Measurements from ENCODE around the gene PLEKHA3. TPM values are rescaled to one million over a fixed set of nuclear protein-coding genes. Genes with fewer than 3 reads are reported as not detected.

PLEKHA3 gene
- total and polyA plus RNA-seq, 12 donors: 2.5 to 53.2 (median 39.7) TPM

DNA sequence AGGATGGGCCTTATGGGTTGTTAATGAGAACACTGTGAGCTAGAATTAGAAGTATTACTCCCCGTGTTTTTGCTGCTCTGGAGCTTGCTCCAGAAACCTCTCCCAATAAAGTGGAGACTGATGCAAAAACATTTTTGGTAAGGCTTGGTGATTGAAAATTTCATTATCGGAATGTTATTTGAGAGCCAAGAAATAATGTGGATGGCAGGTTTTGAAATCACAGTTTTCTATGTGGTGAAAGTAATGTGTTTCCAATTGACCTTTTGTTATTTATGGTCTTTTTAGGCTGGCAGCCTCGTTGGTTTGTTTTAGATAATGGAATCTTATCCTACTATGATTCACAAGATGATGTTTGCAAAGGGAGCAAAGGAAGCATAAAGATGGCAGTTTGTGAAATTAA lies 5.1 kb downstream of the PLEKHA3 start:
- Histone ChIP-seq H3K27ac (peak overlapping the region in 3 of 10 donors; percentile 32 to 34 (median 32)), H3K27me3 (no peaks in the 10 kb centered on the region), H3K9me3 (no peaks in the 10 kb centered on the region), H3K4me3 (no peak overlapping the region), H3K4me1 (peaks cover 3 to 47% (median 41%) of the 10 kb centered on the region in 9 donors), H3K36me3 (peaks cover 0 to 47% (median 7%) of the 10 kb centered on the region in 9 donors)
- intact Hi-C loops (cut with DNase I): no loop called here
- TF ChIP-seq, protein P1, sequence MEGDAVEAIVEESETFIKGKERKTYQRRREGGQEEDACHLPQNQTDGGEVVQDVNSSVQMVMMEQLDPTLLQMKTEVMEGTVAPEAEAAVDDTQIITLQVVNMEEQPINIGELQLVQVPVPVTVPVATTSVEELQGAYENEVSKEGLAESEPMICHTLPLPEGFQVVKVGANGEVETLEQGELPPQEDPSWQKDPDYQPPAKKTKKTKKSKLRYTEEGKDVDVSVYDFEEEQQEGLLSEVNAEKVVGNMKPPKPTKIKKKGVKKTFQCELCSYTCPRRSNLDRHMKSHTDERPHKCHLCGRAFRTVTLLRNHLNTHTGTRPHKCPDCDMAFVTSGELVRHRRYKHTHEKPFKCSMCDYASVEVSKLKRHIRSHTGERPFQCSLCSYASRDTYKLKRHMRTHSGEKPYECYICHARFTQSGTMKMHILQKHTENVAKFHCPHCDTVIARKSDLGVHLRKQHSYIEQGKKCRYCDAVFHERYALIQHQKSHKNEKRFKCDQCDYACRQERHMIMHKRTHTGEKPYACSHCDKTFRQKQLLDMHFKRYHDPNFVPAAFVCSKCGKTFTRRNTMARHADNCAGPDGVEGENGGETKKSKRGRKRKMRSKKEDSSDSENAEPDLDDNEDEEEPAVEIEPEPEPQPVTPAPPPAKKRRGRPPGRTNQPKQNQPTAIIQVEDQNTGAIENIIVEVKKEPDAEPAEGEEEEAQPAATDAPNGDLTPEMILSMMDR (IDR thresholded peaks at IDR 0.05): no peak
- WGBS, 2 donors: 64 to 73% methylated on average over 3 of the region's 3 CpGs
- ATAC-seq (no peak), DNase-seq (no peak)

DNA sequence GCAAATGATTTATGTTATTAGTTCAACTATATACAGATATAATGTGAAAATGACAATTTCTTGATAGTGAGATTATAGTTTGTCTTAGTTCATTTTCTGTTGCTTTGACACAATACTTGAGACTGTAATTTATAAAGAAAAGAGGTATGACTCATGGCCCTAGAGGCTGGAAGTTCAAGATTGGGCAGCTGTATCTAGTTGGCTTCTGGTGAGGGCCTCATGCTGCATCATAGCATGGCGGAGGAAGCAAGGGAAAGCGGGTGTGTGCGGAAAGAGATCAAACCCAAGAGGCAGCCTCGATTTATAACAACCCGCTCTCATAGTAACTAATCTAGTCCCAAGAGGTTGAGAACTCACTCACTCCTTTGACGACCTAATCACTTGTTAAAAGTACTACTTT lies 11.4 kb downstream of the PLEKHA3 start:
- intact Hi-C loops (cut with DNase I): no loop called here
- TF ChIP-seq, protein P1 (IDR thresholded peaks at IDR 0.05): no peak
- Histone ChIP-seq H3K36me3 (peaks cover 0 to 99% (median 42%) of the 10 kb centered on the region in 9 donors), H3K4me1 (no peaks in the 10 kb centered on the region), H3K4me3 (no peak overlapping the region), H3K27me3 (no peaks in the 10 kb centered on the region), H3K27ac (no peak overlapping the region), H3K9me3 (no peaks in the 10 kb centered on the region)
- ATAC-seq (no peak), DNase-seq (no peak)
- 91 to 94% methylated on average over 6 of the region's 6 CpGs for WGBS, 2 donors

DNA sequence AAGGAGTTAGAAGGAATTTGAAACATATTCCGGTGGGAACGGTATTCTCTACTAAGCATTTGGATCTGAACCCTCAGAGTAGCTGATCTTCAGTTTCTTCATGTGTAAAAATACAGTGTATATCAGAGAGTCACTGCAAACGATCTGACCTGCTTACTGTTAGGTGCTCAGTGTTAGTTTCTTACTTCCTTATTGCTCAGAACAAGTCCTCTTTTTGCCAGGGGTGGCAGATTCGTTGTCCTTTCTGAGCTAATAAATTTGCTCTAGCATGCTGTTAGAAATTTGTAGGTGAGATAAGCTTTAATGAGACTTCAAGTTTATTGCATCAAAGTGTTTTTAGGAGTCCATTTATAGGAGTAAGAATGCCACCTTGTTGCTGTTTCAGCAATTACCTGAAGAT lies 15.8 kb downstream of the PLEKHA3 start:
- 81 to 82% methylated on average over 4 of the region's 4 CpGs for WGBS, 2 donors
- intact Hi-C loops (cut with DNase I): no loop called here
- DNase-seq: no peak
- no peak overlapping the region for H3K4me3 ChIP-seq
- TF ChIP-seq, protein P1 (IDR thresholded peaks at IDR 0.05): no peak
- no peak for ATAC-seq
- H3K27me3 ChIP-seq: no peaks in the 10 kb centered on the region
- peaks cover 0 to 100% (median 59%) of the 10 kb centered on the region in 9 donors for H3K36me3 ChIP-seq
- H3K27ac ChIP-seq: no peak overlapping the region
- no peaks in the 10 kb centered on the region for H3K9me3 ChIP-seq
- H3K4me1 ChIP-seq: peaks cover 0 to 8% (median 0%) of the 10 kb centered on the region in 9 donors

DNA sequence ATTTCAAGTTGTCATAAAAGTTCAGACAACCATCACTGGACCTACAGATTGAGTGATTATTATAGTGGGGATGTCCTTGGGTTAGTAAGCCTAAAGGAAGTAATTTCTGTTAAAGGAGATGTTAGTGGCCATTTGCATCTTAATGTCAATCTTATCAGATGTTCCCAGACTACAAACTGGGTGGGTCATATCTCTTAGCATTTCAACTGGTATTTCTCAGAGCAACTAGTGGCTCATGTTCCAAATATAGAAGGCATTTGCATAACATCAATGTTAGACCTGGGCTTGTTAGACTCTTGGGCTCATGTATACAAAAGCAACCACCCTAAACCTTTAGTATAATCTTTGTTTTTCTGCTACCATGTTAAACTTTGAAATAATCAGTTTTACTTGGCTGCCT lies 17.9 kb downstream of the PLEKHA3 start:
- TF ChIP-seq, protein P1 (IDR thresholded peaks at IDR 0.05): no peak
- peak in 2 of 8 donors; percentile 47 to 69 for ATAC-seq
- H3K4me3 ChIP-seq: no peak overlapping the region
- peaks cover 0 to 100% (median 77%) of the 10 kb centered on the region in 9 donors for H3K36me3 ChIP-seq
- DNase-seq: no peak
- no peaks in the 10 kb centered on the region for H3K9me3 ChIP-seq
- H3K27me3 ChIP-seq: no peaks in the 10 kb centered on the region
- intact Hi-C loops (cut with DNase I): no loop called here
- peaks cover 0 to 8% (median 0%) of the 10 kb centered on the region in 9 donors for H3K4me1 ChIP-seq
- no peak overlapping the region for H3K27ac ChIP-seq
